ENCODE results near the gene MYH14.

Gene MYH14

GRCh38 chr19:50204081-50204428 is 633 bp downstream of the MYH14 start:
- DNase-seq (ENCODE audit: low read depth, low spot score): no peak
- ChIA-PET CTCF (interaction anchor here (1.2 kb wide), 1 partner anchor 11 kb away, joined by 3 read pairs; no protein-coding TSS in a partner anchor), POLR2A (no interaction called here)
- no peak overlapping the region for H3K4me3 ChIP-seq (ENCODE audit: low read depth, low read length)
- TF ChIP-seq, protein P1, sequence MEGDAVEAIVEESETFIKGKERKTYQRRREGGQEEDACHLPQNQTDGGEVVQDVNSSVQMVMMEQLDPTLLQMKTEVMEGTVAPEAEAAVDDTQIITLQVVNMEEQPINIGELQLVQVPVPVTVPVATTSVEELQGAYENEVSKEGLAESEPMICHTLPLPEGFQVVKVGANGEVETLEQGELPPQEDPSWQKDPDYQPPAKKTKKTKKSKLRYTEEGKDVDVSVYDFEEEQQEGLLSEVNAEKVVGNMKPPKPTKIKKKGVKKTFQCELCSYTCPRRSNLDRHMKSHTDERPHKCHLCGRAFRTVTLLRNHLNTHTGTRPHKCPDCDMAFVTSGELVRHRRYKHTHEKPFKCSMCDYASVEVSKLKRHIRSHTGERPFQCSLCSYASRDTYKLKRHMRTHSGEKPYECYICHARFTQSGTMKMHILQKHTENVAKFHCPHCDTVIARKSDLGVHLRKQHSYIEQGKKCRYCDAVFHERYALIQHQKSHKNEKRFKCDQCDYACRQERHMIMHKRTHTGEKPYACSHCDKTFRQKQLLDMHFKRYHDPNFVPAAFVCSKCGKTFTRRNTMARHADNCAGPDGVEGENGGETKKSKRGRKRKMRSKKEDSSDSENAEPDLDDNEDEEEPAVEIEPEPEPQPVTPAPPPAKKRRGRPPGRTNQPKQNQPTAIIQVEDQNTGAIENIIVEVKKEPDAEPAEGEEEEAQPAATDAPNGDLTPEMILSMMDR (IDR thresholded peaks at IDR 0.05; ENCODE audit: insufficient read depth, low read length, missing control alignments): no peak

DNA sequence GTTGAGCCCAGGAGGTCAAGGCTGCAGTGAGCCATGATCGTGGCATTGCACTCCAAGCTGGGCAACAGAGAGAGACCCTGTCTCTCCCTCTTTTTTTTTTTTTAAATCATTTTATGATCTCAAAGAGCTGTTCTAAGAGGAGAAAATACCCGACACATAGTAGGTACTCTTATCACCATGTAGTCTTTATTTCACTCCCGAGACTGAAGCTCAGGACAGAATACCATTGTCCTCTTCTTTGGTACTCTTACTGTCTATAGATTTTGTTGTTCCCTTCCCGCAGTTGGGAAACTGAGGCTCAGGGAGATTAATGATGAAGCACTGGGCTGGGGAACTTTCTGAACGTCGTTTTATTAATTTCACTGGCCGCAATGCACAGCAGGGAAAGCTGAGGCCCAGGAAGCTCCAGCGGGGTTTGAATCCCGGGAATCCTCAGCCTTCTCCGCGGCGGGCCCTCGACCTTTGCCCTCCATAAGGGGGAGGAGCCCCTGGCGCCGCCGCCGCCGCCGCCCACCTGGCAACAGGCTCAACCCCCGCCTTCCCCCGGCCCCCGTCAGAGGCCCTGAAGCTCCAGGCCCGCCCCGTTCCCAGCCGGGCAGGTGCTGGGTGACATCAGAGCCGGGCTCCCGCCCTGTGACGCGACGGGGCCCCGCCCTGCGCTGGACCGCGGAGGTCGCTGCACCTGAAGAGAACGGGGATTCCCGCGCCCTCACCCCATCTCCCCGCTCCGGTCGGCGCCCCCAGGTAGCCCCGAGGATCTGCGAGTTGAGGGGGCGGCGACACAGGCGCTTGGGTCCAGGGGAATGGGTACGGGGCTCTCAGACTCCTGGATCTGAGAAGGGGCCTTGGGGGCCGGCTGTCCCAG is 1.6 kb downstream of the MYH14 start:
- no peak for DNase-seq (ENCODE audit: low read depth, low spot score)
- CTCF ChIA-PET: interaction anchor here (1.2 kb wide), 1 partner anchor 10 kb away, joined by 3 read pairs; no protein-coding TSS in a partner anchor
- POLR2A ChIA-PET: no interaction called here
- TF ChIP-seq, protein P1 (IDR thresholded peaks at IDR 0.05; ENCODE audit: insufficient read depth, low read length, missing control alignments): no peak
- no peak overlapping the region for H3K4me3 ChIP-seq (ENCODE audit: low read depth, low read length)

GRCh38 chr19:50205681-50206138 is 2.3 kb downstream of the MYH14 start:
- POLR2A ChIA-PET: no interaction called here
- DNase-seq (ENCODE audit: low read depth, low spot score): no peak
- CTCF ChIA-PET: no interaction called here
- no peak overlapping the region for H3K4me3 ChIP-seq (ENCODE audit: low read depth, low read length)
- TF ChIP-seq, protein P1 (IDR thresholded peaks at IDR 0.05; ENCODE audit: insufficient read depth, low read length, missing control alignments): no peak

DNA sequence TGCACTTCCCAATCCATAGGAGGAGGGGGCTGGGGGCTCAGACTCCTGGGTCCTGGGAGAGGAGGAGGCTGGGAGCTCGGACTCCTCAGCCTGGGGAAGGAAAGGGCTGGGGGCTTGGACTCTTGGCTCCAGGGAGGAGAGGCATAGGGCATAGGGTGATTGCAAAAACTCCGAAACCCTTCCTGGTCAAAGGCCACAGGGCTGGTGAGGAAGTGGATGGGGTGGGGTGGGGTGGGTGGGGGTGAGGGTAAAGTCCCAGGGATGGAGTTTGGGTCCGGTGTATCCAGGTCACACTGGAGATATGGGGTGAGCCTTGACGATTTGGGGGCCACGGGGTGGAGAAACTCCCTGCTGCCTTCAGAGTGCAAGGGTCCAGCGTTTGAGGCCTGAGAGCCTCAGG is 2.8 kb downstream of the MYH14 start:
- no peak overlapping the region for H3K4me3 ChIP-seq (ENCODE audit: low read depth, low read length)
- TF ChIP-seq, protein P1 (IDR thresholded peaks at IDR 0.05; ENCODE audit: insufficient read depth, low read length, missing control alignments): no peak
- ChIA-PET CTCF (no interaction called here), POLR2A (no interaction called here)
- no peak for DNase-seq (ENCODE audit: low read depth, low spot score)

GRCh38 chr19:50207730-50208129 is 4.3 kb downstream of the MYH14 start:
- no peak for DNase-seq (ENCODE audit: low read depth, low spot score)
- no peak overlapping the region for H3K4me3 ChIP-seq (ENCODE audit: low read depth, low read length)
- CTCF ChIA-PET: no interaction called here
- POLR2A ChIA-PET: no interaction called here
- TF ChIP-seq, protein P1 (IDR thresholded peaks at IDR 0.05; ENCODE audit: insufficient read depth, low read length, missing control alignments): no peak

- TF ChIP-seq, protein P1 (IDR thresholded peaks at IDR 0.05; ENCODE audit: insufficient read depth, low read length, missing control alignments): no peak
- H3K4me3 ChIP-seq (ENCODE audit: low read depth, low read length): no peak overlapping the region
- ChIA-PET POLR2A (no interaction called here), CTCF (no interaction called here)
- no peak for DNase-seq (ENCODE audit: low read depth, low spot score)
These were observed 5.7 kb downstream of the MYH14 start for GRCh38 chr19:50209131-50209530.

Data from AG04449 (cell line).